Bronchial epithelial cell (primary cell): ENCODE results near the gene CUEDC1. TPM values are rescaled to one million over a fixed set of nuclear protein-coding genes. Genes with fewer than 3 reads are reported as not detected.

ENCODE experiments used
- DNase-seq: peaks from one replicate; pipeline ENCODE4 v3.0.0-alpha.2; 2010; ENCODE audit warnings: low read depth
- FAIRE-seq: peaks from 2 replicates; lab custom pipeline; 2011; peaks lifted over from hg19 to GRCh38; lab: Jason Lieb, UNC
- H3K27me3 ChIP-seq: 2 replicates; pipeline ENCODE4 v1.5.1; 2011; ENCODE audit warnings: low read length; ENCODE audit not compliant: control insufficient read depth, insufficient read depth
- H3K36me3 ChIP-seq: 2 replicates; pipeline ENCODE4 v1.5.1; 2011; ENCODE audit warnings: low read length; ENCODE audit not compliant: control insufficient read depth, insufficient read depth
- H3K4me3 ChIP-seq: 2 replicates; pipeline ENCODE4 v1.5.1; 2011; ENCODE audit warnings: mild to moderate bottlenecking, low read depth, low read length, control low read depth
- CTCF ChIP-seq: IDR thresholded peaks from 2 replicates; pipeline ENCODE4 v1.5.1; 2011; ENCODE audit warnings: mild to moderate bottlenecking, moderate library complexity, low read length, control low read depth, inconsistent platforms; ENCODE audit not compliant: insufficient read depth, severe bottlenecking
- total RNA-seq: library from RNA; depleted of rRNA; stranded (reverse); fragments of >200 nt; gene quantifications from 2 replicates; pipeline ENCODE4 v1.2.1, GENCODE V29; 2014

The CUEDC1 gene
- total RNA-seq, 1 donor from 2014 or later = 3.4 TPM

GRCh38 chr17:57949649-57950048 lies 5.6 kb downstream of the CUEDC1 start:
- Histone ChIP-seq H3K27me3 (no peaks in the 10 kb centered on the region), H3K4me3 (no peak overlapping the region), H3K36me3 (no peaks in the 10 kb centered on the region)
- FAIRE-seq = no peak
- DNase-seq = peak; percentile 75
- no peak for TF ChIP-seq CTCF

GRCh38 chr17:57948555-57949420 lies 6.4 kb downstream of the CUEDC1 start:
- Histone ChIP-seq H3K27me3 (no peaks in the 10 kb centered on the region), H3K36me3 (no peaks in the 10 kb centered on the region), H3K4me3 (no peak overlapping the region)
- FAIRE-seq (peak; percentile 55), DNase-seq (peak; percentile 99)
- peak; percentile 17 for TF ChIP-seq CTCF

GRCh38 chr17:57948169-57948554 lies 7.0 kb downstream of the CUEDC1 start:
- Histone ChIP-seq H3K36me3 (no peaks in the 10 kb centered on the region), H3K27me3 (no peaks in the 10 kb centered on the region), H3K4me3 (no peak overlapping the region)
- no peak for TF ChIP-seq CTCF
- DNase-seq (no peak), FAIRE-seq (no peak)

GRCh38 chr17:57947369-57947768 lies 7.8 kb downstream of the CUEDC1 start:
- no peak for DNase-seq
- H3K36me3 ChIP-seq = no peaks in the 10 kb centered on the region
- no peak for FAIRE-seq
- H3K27me3 ChIP-seq = no peaks in the 10 kb centered on the region
- H3K4me3 ChIP-seq = no peak overlapping the region
- no peak for TF ChIP-seq CTCF

GRCh38 chr17:57946798-57947358 lies 8.3 kb downstream of the CUEDC1 start:
- peak overlapping the region; percentile 21 for H3K4me3 ChIP-seq
- FAIRE-seq (no peak), DNase-seq (peak; percentile 70)
- H3K27me3 ChIP-seq = no peaks in the 10 kb centered on the region
- no peak for TF ChIP-seq CTCF
- H3K36me3 ChIP-seq = no peaks in the 10 kb centered on the region
